OCI-LY3 (cell line): ENCODE data around the gene DRICH1.
"Not testable (repeated sequence)": the region's sequence is repeated elsewhere in the genome, so short reads cannot be mapped to it uniquely, and the experiment has no call there.

Experiments used
- H2AFZ ChIP-seq: fragments of 200-600, 300-600 bp; shearing (Covaris generic); 2 replicates; pipeline ENCODE4 v1.6.0; 2014; ENCODE audit warnings: antibody characterized with exemption, low read depth, low read length
- H3K27ac ChIP-seq: fragments of 200-600, 300-600 bp; sonication (generic); 2 replicates; pipeline ENCODE4 v1.5.1; 2014; ENCODE audit warnings: mild to moderate bottlenecking, low read length, moderate library complexity, mixed read lengths
- H3K27me3 ChIP-seq: fragments of 200-600, 300-600 bp; sonication (generic); 2 replicates; pipeline ENCODE4 v1.6.1; 2014; ENCODE audit warnings: low read depth, low read length, mixed read lengths
- H3K36me3 ChIP-seq: fragments of 200-600, 300-600 bp; sonication (generic); replicated peaks from 2 replicates; pipeline ENCODE3; 2014; ENCODE audit warnings: low read depth, low read length, mixed read lengths
- H3K4me1 ChIP-seq: fragments of 300-600, 200-600 bp; sonication (generic); 2 replicates; pipeline ENCODE4 v1.6.1; 2014; ENCODE audit warnings: low read length, mixed read lengths
- H3K4me2 ChIP-seq: fragments of 200-600, 300-600 bp; sonication (generic); 2 replicates; pipeline ENCODE4 v1.6.1; 2014; ENCODE audit warnings: low read length, mixed read lengths
- H3K4me3 ChIP-seq: fragments of 300-600, 200-600 bp; sonication (generic); 2 replicates; pipeline ENCODE4 v1.5.1; 2014; ENCODE audit warnings: antibody characterized with exemption, mild to moderate bottlenecking, low read length, moderate library complexity
- H3K79me2 ChIP-seq: fragments of 300-600, 200-600 bp; shearing (Covaris generic); 2 replicates; pipeline ENCODE4 v1.6.1; 2014; ENCODE audit warnings: mild to moderate bottlenecking, low read length, mixed read lengths
- H3K9ac ChIP-seq: fragments of 300-600, 200-600 bp; shearing (Covaris generic); 2 replicates; pipeline ENCODE4 v1.6.0; 2014; ENCODE audit warnings: mild to moderate bottlenecking, low read length, moderate library complexity
- H3K9me3 ChIP-seq: fragments of 200-600, 300-600 bp; shearing (Covaris generic); 2 replicates; pipeline ENCODE4 v1.6.1; 2014; ENCODE audit warnings: low read length, mixed read lengths; ENCODE audit not compliant: insufficient read depth
- H4K20me1 ChIP-seq: fragments of 200-600, 300-600 bp; sonication (generic); 2 replicates; pipeline ENCODE4 v1.6.1; 2016; ENCODE audit warnings: low read length, mixed read lengths; ENCODE audit not compliant: insufficient read depth
- CTCF ChIP-seq: fragments of 200-600, 300-600 bp; sonication (generic); IDR thresholded peaks from 2 replicates; pipeline ENCODE4 v1.5.1; 2014; ENCODE audit warnings: antibody characterized with exemption, low read length, low read depth
- EZH2phosphoT487 ChIP-seq: fragments of 200-600 bp; shearing (Covaris generic); IDR thresholded peaks from 2 replicates; pipeline ENCODE4 v1.6.1; 2018; ENCODE audit warnings: antibody characterized with exemption, mixed run types, low read depth

Gene DRICH1

GRCh38 chr22:23565305-23565914, 66.7 kb downstream of the DRICH1 start:
- no peaks in the 10 kb centered on the region for H4K20me1 ChIP-seq
- no peaks in the 10 kb centered on the region for H3K36me3 ChIP-seq
- TF ChIP-seq EZH2phosphoT487 (no peak), CTCF (no peak)
- H3K9ac ChIP-seq, result no peak overlapping the region
- no peak overlapping the region for H3K4me3 ChIP-seq
- no peak overlapping the region for H3K4me2 ChIP-seq
- H3K79me2 ChIP-seq, result no peaks in the 10 kb centered on the region
- H3K9me3 ChIP-seq, result no peaks in the 10 kb centered on the region
- H3K27ac ChIP-seq, result no peak overlapping the region
- no peaks in the 10 kb centered on the region; the same call in 1 of the 2 replicates for H3K27me3 ChIP-seq
- H3K4me1 ChIP-seq, result no peaks in the 10 kb centered on the region
- H2AFZ ChIP-seq, result no peak overlapping the region

- no peaks in the 10 kb centered on the region; the same call in 1 of the 2 replicates for H3K27me3 ChIP-seq
- H3K4me2 ChIP-seq, result no peak overlapping the region
- H3K9ac ChIP-seq, result no peak overlapping the region
- no peaks in the 10 kb centered on the region for H4K20me1 ChIP-seq
- TF ChIP-seq EZH2phosphoT487 (no peak), CTCF (no peak)
- no peaks in the 10 kb centered on the region for H3K79me2 ChIP-seq
- no peaks in the 10 kb centered on the region for H3K4me1 ChIP-seq
- no peaks in the 10 kb centered on the region for H3K9me3 ChIP-seq
- no peaks in the 10 kb centered on the region for H3K36me3 ChIP-seq
- no peak overlapping the region for H3K27ac ChIP-seq
- no peak overlapping the region for H3K4me3 ChIP-seq
- H2AFZ ChIP-seq, result no peak overlapping the region
Measured at GRCh38 chr22:23564276-23564675, 67.8 kb downstream of the DRICH1 start.

GRCh38 chr22:23563111-23563510, 69.0 kb downstream of the DRICH1 start:
- Histone ChIP-seq H4K20me1 (no peaks in the 10 kb centered on the region), H3K79me2 (no peaks in the 10 kb centered on the region), H3K27me3 (peaks cover 3% of the 10 kb centered on the region), H3K9ac (no peak overlapping the region), H3K4me1 (no peaks in the 10 kb centered on the region), H3K36me3 (no peaks in the 10 kb centered on the region), H3K4me2 (no peak overlapping the region), H3K9me3 (no peaks in the 10 kb centered on the region), H3K4me3 (no peak overlapping the region), H2AFZ (no peak overlapping the region), H3K27ac (no peak overlapping the region)
- no peak for TF ChIP-seq EZH2phosphoT487
- no peak for TF ChIP-seq CTCF

GRCh38 chr22:23562186-23562585, 69.9 kb downstream of the DRICH1 start:
- no peak overlapping the region for H2AFZ ChIP-seq
- H3K9me3 ChIP-seq, result no peaks in the 10 kb centered on the region
- no peak overlapping the region for H3K27ac ChIP-seq
- H3K79me2 ChIP-seq, result no peaks in the 10 kb centered on the region
- H3K27me3 ChIP-seq, result peaks cover 3% of the 10 kb centered on the region
- H4K20me1 ChIP-seq, result no peaks in the 10 kb centered on the region
- H3K4me1 ChIP-seq, result no peaks in the 10 kb centered on the region
- no peak for TF ChIP-seq CTCF
- TF ChIP-seq EZH2phosphoT487, result no peak
- H3K9ac ChIP-seq, result no peak overlapping the region
- no peak overlapping the region for H3K4me3 ChIP-seq
- no peak overlapping the region for H3K4me2 ChIP-seq
- H3K36me3 ChIP-seq, result no peaks in the 10 kb centered on the region

GRCh38 chr22:23561025-23561510, 71.1 kb downstream of the DRICH1 start:
- not testable (repeated sequence) for H3K9ac ChIP-seq, H3K9me3 ChIP-seq, H3K4me2 ChIP-seq, H3K4me3 ChIP-seq, H2AFZ ChIP-seq, H4K20me1 ChIP-seq, H3K36me3 ChIP-seq, H3K4me1 ChIP-seq, H3K27me3 ChIP-seq, H3K79me2 ChIP-seq, H3K27ac ChIP-seq

GRCh38 chr22:23560215-23560614, 71.9 kb downstream of the DRICH1 start:
- not testable (repeated sequence) for H3K27ac ChIP-seq

More at GRCh38 chr22:23560215-23560614, 71.9 kb downstream of the DRICH1 start:
- H3K79me2 ChIP-seq, H3K36me3 ChIP-seq, H3K9me3 ChIP-seq, H3K9ac ChIP-seq, H3K4me1 ChIP-seq, H4K20me1 ChIP-seq, H3K4me3 ChIP-seq, H3K4me2 ChIP-seq, H3K27me3 ChIP-seq, H2AFZ ChIP-seq: not testable (repeated sequence)
